Ramos (cell line): ENCODE data around the gene MACROD1.

Experiments used
- in situ Hi-C: fragments of 300-500 bp; cut with MboI; formaldehyde crosslinking; loops from one replicate; pipeline ENCODE4 v1.14.3; 2022; ENCODE audit warnings: low sequenced_read_pairs; ENCODE audit not compliant: unreplicated experiment

The MACROD1 gene

GRCh38 chr11:64045700-64046099 lies 120.2 kb downstream of the MACROD1 start:
- in situ Hi-C loops, result no loop called here

- in situ Hi-C loops, result no loop called here
Measured at GRCh38 chr11:64044730-64045393, 121.1 kb downstream of the MACROD1 start.

- in situ Hi-C loops, result no loop called here
Measured at GRCh38 chr11:64043545-64043944, 122.4 kb downstream of the MACROD1 start.

- in situ Hi-C loops, result no loop called here
Measured at GRCh38 chr11:64042301-64042700, 123.6 kb downstream of the MACROD1 start.

- in situ Hi-C loops, result no loop called here
Measured at GRCh38 chr11:64041846-64042245, 124.1 kb downstream of the MACROD1 start.

GRCh38 chr11:64040684-64041322 lies 125.1 kb downstream of the MACROD1 start:
- in situ Hi-C loops, result no loop called here

- in situ Hi-C loops, result no loop called here
Measured at GRCh38 chr11:64039012-64039665, 126.8 kb downstream of the MACROD1 start.

GRCh38 chr11:64038500-64038899 lies 127.4 kb downstream of the MACROD1 start:
- in situ Hi-C loops, result no loop called here

GRCh38 chr11:64037027-64037634 lies 128.8 kb downstream of the MACROD1 start:
- in situ Hi-C loops, result no loop called here

GRCh38 chr11:64036087-64037026 lies 129.6 kb downstream of the MACROD1 start:
- in situ Hi-C loops, result no loop called here

GRCh38 chr11:64035576-64035975 lies 130.3 kb downstream of the MACROD1 start, which contains the start of gene FLRT1:
FLRT1 (plus strand) TSS chr11:64035931; CDS start chr11:64116268, 80,337 bp downstream.
- in situ Hi-C loops, result no loop called here

- in situ Hi-C loops, result no loop called here
Measured at GRCh38 chr11:64035081-64035524, 130.8 kb downstream of the MACROD1 start.

GRCh38 chr11:64034411-64034811 lies 131.5 kb downstream of the MACROD1 start:
- in situ Hi-C loops, result no loop called here

GRCh38 chr11:64032050-64032449 lies 133.9 kb downstream of the MACROD1 start:
- in situ Hi-C loops, result no loop called here

GRCh38 chr11:64031001-64031400 lies 134.9 kb downstream of the MACROD1 start:
- in situ Hi-C loops, result no loop called here

GRCh38 chr11:64029773-64030172 lies 136.1 kb downstream of the MACROD1 start:
- in situ Hi-C loops, result no loop called here

GRCh38 chr11:64028398-64029115 lies 137.4 kb downstream of the MACROD1 start:
- in situ Hi-C loops, result no loop called here

- in situ Hi-C loops, result no loop called here
Measured at GRCh38 chr11:64027651-64028397, 138.1 kb downstream of the MACROD1 start.
